Spleen (tissue), 7 donors: Measurements from ENCODE around the gene OXGR1.

Experiments
- CTCF ChIP-seq, 11 experiments: fragments of 200-600 bp in 7 of 11; fragments of 450-650 bp in 4 of 11; sonication (generic) in 4 of 11; IDR thresholded peaks in 8 of 11; conservative IDR thresholded peaks in 3 of 11; 1 replicate in 7 of 11; 2 replicates in 4 of 11; pipeline versions ENCODE4 v1.4.0 to v1.8.0; 2016 to 2021; ENCODE audit warnings: antibody characterized with exemption in 11 of 11, inconsistent platforms in 4 of 11, mild to moderate bottlenecking in 1 of 11
- POLR2A ChIP-seq, 3 donors: fragments of 450-650 bp; IDR thresholded peaks; one replicate each; pipeline ENCODE4 v1.5.1; 2017; ENCODE audit warnings: antibody characterized with exemption in 3 of 3, mild to moderate bottlenecking in 1 of 3
- POLR2AphosphoS5 ChIP-seq, 3 donors: sonication (generic); formaldehyde crosslinking; IDR thresholded peaks; one replicate each; pipeline ENCODE4 v1.5.1; 2017; ENCODE audit warnings: antibody characterized with exemption in 3 of 3
- donor health status: DM: no; HTN: no; CAD: no; lungs with moderate emphysema.
- donor health status: DM: no; HTN: no; CAD: no.
- donor health status: DM: no; HTN: no; CAD: no.

GRCh38 chr13:97004886-97005285 is 10.6 kb upstream of the OXGR1 start:
- TF ChIP-seq CTCF (IDR thresholded peaks at IDR 0.05 in 8 of 11, conservative IDR thresholded peaks at IDR 0.05 in 3 of 11) (no peak), POLR2A (IDR thresholded peaks at IDR 0.05) (no peak), POLR2AphosphoS5 (IDR thresholded peaks at IDR 0.05) (no peak)
